GM18517 (cell line): Measurements from ENCODE around the gene SMIM15.
"Not testable (repeated sequence)": the region's sequence is repeated elsewhere in the genome, so short reads cannot be mapped to it uniquely, and the experiment has no call there.

Experiments used
- ATAC-seq: cut with Tn5 transposase; IDR thresholded peaks from one replicate; pipeline ENCODE4 v1.9.1; 2021; ENCODE audit warnings: mild to moderate bottlenecking, moderate library complexity; ENCODE audit not compliant: unreplicated experiment

The SMIM15 gene

GRCh38 chr5:61162010-61162831 is at the start of gene SMIM15:
Gene SMIM15 (minus strand): TSS chr5:61162468. CDS start chr5:61160171, 2,297 bp downstream.
- peak; percentile 92 for ATAC-seq

- ATAC-seq: no peak
These were observed 45.6 kb upstream of the SMIM15 start for GRCh38 chr5:61207884-61208283.

- no peak for ATAC-seq
These were observed 42.7 kb upstream of the SMIM15 start for GRCh38 chr5:61205013-61205412.

GRCh38 chr5:61202213-61202612 is 39.9 kb upstream of the SMIM15 start:
- ATAC-seq: no peak

- ATAC-seq: no peak
These were observed 38.4 kb upstream of the SMIM15 start for GRCh38 chr5:61200582-61201155.

- no peak for ATAC-seq
These were observed 36.3 kb upstream of the SMIM15 start for GRCh38 chr5:61198606-61199005.

GRCh38 chr5:61187826-61188225 is 25.6 kb upstream of the SMIM15 start:
- ATAC-seq: not testable (repeated sequence)

- not testable (repeated sequence) for ATAC-seq
These were observed 25.1 kb upstream of the SMIM15 start for GRCh38 chr5:61187352-61187751.

- ATAC-seq: no peak
These were observed 24.4 kb upstream of the SMIM15 start for GRCh38 chr5:61186634-61187033.

- ATAC-seq: no peak
These were observed 22.4 kb upstream of the SMIM15 start for GRCh38 chr5:61184708-61185107.

GRCh38 chr5:61183538-61183937 is 21.3 kb upstream of the SMIM15 start:
- no peak for ATAC-seq

- no peak for ATAC-seq
These were observed 20.2 kb upstream of the SMIM15 start for GRCh38 chr5:61182449-61182848.

GRCh38 chr5:61180886-61181285 is 18.6 kb upstream of the SMIM15 start:
- no peak for ATAC-seq

- no peak for ATAC-seq
These were observed 16.4 kb upstream of the SMIM15 start for GRCh38 chr5:61178702-61179101.

- peak; percentile 94 for ATAC-seq
These were observed 15.4 kb upstream of the SMIM15 start for GRCh38 chr5:61177716-61178115.

GRCh38 chr5:61177070-61177469 is 14.8 kb upstream of the SMIM15 start:
- ATAC-seq: no peak

- no peak for ATAC-seq
These were observed 14.4 kb upstream of the SMIM15 start for GRCh38 chr5:61176631-61177030.

- no peak for ATAC-seq
These were observed 9.2 kb upstream of the SMIM15 start for GRCh38 chr5:61171479-61171878.

GRCh38 chr5:61168951-61169350 is 6.7 kb upstream of the SMIM15 start:
- ATAC-seq: no peak

- ATAC-seq: no peak
These were observed 5.1 kb upstream of the SMIM15 start for GRCh38 chr5:61167382-61167781.

- ATAC-seq: no peak
These were observed 1.6 kb upstream of the SMIM15 start for GRCh38 chr5:61163905-61164304.

GRCh38 chr5:61162832-61163567 is 732 bp upstream of the SMIM15 start:
- peak; percentile 1 for ATAC-seq
